ENCODE measurements around the gene SPO11.

Gene SPO11, protein sequence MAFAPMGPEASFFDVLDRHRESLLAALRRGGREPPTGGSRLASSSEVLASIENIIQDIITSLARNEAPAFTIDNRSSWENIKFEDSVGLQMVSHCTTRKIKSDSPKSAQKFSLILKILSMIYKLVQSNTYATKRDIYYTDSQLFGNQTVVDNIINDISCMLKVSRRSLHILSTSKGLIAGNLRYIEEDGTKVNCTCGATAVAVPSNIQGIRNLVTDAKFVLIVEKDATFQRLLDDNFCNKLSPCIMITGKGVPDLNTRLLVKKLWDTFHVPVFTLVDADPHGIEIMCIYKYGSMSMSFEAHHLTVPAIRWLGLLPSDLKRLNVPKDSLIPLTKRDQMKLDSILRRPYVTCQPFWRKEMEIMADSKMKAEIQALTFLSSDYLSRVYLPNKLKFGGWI

DNA sequence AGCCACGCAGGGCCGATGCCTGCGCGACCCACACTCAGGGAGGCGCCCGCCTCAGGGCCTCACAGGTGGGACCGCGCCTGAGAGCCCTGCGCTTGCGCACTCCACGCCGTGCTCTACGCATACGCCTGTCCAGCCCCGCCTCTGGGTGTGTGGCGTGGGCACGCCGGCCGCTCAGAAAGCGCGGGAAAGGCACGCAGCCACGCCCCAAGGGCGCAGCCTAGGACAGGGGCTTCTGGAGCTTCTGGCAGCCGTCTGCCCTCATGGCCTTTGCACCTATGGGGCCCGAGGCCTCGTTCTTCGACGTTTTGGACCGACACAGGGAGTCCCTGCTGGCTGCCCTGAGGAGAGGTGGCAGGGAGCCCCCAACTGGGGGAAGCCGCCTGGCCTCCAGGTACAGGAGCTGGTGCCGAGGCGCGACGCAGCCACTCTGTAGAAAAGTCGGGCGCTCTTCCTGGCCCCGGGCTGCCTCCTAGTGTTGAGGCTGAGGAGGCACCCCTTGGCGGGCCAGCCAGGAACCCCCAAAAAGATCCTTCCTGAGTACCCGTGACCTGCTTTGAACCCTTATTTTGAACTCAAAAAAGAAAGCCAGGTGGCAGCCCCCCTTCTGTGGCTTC, at the start of gene SPO11:
Gene SPO11, plus strand, starts transcription at position 196 of the 614 bp plus-strand sequence. Its CDS starts 65 bp downstream, at position 261.
- no peak within 1 kb of the TSS for H3K9ac ChIP-seq (ENCODE audit: low read depth, low read length)
- no peaks in the 10 kb centered on the region for H3K36me3 ChIP-seq (ENCODE audit: insufficient read depth, low read depth, low read length)
- H3K27ac ChIP-seq (ENCODE audit: low read length), result no peak within 1 kb of the TSS
- H3K4me1 ChIP-seq (ENCODE audit: insufficient read depth, low read length), result peaks cover 12% of the 10 kb centered on the region
- H3K4me3 ChIP-seq (ENCODE audit: low read length), result no peak within 1 kb of the TSS
- no peaks in the 10 kb centered on the region for H3K9me3 ChIP-seq (ENCODE audit: insufficient read depth, low read depth, low read length)
- H3K27me3 ChIP-seq (ENCODE audit: insufficient read depth, low read length), result peaks cover 7% of the 10 kb centered on the region

- Histone ChIP-seq H3K27ac (ENCODE audit: low read length) (no peak overlapping the region), H3K4me3 (ENCODE audit: low read length) (no peak overlapping the region), H3K9me3 (ENCODE audit: insufficient read depth, low read depth, low read length) (no peaks in the 10 kb centered on the region), H3K27me3 (ENCODE audit: insufficient read depth, low read length) (peaks cover 12% of the 10 kb centered on the region; the same call in 1 of the 2 replicates), H3K36me3 (ENCODE audit: insufficient read depth, low read depth, low read length) (no peaks in the 10 kb centered on the region), H3K9ac (ENCODE audit: low read depth, low read length) (no peak overlapping the region), H3K4me1 (ENCODE audit: insufficient read depth, low read length) (peaks cover 5% of the 10 kb centered on the region)
These were observed 49.4 kb upstream of the SPO11 start for GRCh38 chr20:57280221-57280620.

- Histone ChIP-seq H3K36me3 (ENCODE audit: insufficient read depth, low read depth, low read length) (no peaks in the 10 kb centered on the region), H3K4me1 (ENCODE audit: insufficient read depth, low read length) (peaks cover 5% of the 10 kb centered on the region; the same call in 1 of the 2 replicates), H3K27me3 (ENCODE audit: insufficient read depth, low read length) (peaks cover 12% of the 10 kb centered on the region; the same call in 1 of the 2 replicates), H3K9me3 (ENCODE audit: insufficient read depth, low read depth, low read length) (no peaks in the 10 kb centered on the region), H3K9ac (ENCODE audit: low read depth, low read length) (no peak overlapping the region), H3K4me3 (ENCODE audit: low read length) (no peak overlapping the region), H3K27ac (ENCODE audit: low read length) (no peak overlapping the region)
These were observed 47.7 kb upstream of the SPO11 start for GRCh38 chr20:57281900-57282299.

GRCh38 chr20:57282670-57283361, 46.8 kb upstream of the SPO11 start:
- no peak overlapping the region for H3K27ac ChIP-seq (ENCODE audit: low read length)
- peaks cover 12% of the 10 kb centered on the region; the same call in 1 of the 2 replicates for H3K4me1 ChIP-seq (ENCODE audit: insufficient read depth, low read length)
- H3K9me3 ChIP-seq (ENCODE audit: insufficient read depth, low read depth, low read length), result no peaks in the 10 kb centered on the region
- H3K9ac ChIP-seq (ENCODE audit: low read depth, low read length), result peak overlapping the region; percentile 25; the same call in 1 of the 2 replicates
- H3K27me3 ChIP-seq (ENCODE audit: insufficient read depth, low read length), result peaks cover 9% of the 10 kb centered on the region; the same call in 1 of the 2 replicates
- no peaks in the 10 kb centered on the region for H3K36me3 ChIP-seq (ENCODE audit: insufficient read depth, low read depth, low read length)
- no peak overlapping the region for H3K4me3 ChIP-seq (ENCODE audit: low read length)

- H3K27me3 ChIP-seq (ENCODE audit: insufficient read depth, low read length), result peaks cover 8% of the 10 kb centered on the region; the same call in 1 of the 2 replicates
- H3K4me3 ChIP-seq (ENCODE audit: low read length), result no peak overlapping the region
- peaks cover 15% of the 10 kb centered on the region; the same call in 1 of the 2 replicates for H3K4me1 ChIP-seq (ENCODE audit: insufficient read depth, low read length)
- H3K27ac ChIP-seq (ENCODE audit: low read length), result no peak overlapping the region
- H3K36me3 ChIP-seq (ENCODE audit: insufficient read depth, low read depth, low read length), result no peaks in the 10 kb centered on the region
- H3K9me3 ChIP-seq (ENCODE audit: insufficient read depth, low read depth, low read length), result no peaks in the 10 kb centered on the region
- H3K9ac ChIP-seq (ENCODE audit: low read depth, low read length), result no peak overlapping the region
These were observed 45.7 kb upstream of the SPO11 start for GRCh38 chr20:57283860-57284259.

GRCh38 chr20:57287007-57287880, 42.4 kb upstream of the SPO11 start:
- Histone ChIP-seq H3K36me3 (ENCODE audit: insufficient read depth, low read depth, low read length) (no peaks in the 10 kb centered on the region), H3K9me3 (ENCODE audit: insufficient read depth, low read depth, low read length) (no peaks in the 10 kb centered on the region), H3K4me3 (ENCODE audit: low read length) (no peak overlapping the region), H3K27me3 (ENCODE audit: insufficient read depth, low read length) (peaks cover 8% of the 10 kb centered on the region; the same call in 1 of the 2 replicates), H3K4me1 (ENCODE audit: insufficient read depth, low read length) (peaks cover 22% of the 10 kb centered on the region; the same call in 1 of the 2 replicates), H3K9ac (ENCODE audit: low read depth, low read length) (0 out of 2 replicates have a peak overlapping the region, but pooled peaks have one; percentile 7), H3K27ac (ENCODE audit: low read length) (no peak overlapping the region)

GRCh38 chr20:57287901-57288300, 41.7 kb upstream of the SPO11 start:
- Histone ChIP-seq H3K27me3 (ENCODE audit: insufficient read depth, low read length) (peaks cover 5% of the 10 kb centered on the region; the same call in 1 of the 2 replicates), H3K36me3 (ENCODE audit: insufficient read depth, low read depth, low read length) (no peaks in the 10 kb centered on the region), H3K4me1 (ENCODE audit: insufficient read depth, low read length) (peaks cover 19% of the 10 kb centered on the region; the same call in 1 of the 2 replicates), H3K9me3 (ENCODE audit: insufficient read depth, low read depth, low read length) (no peaks in the 10 kb centered on the region), H3K9ac (ENCODE audit: low read depth, low read length) (no peak overlapping the region), H3K27ac (ENCODE audit: low read length) (no peak overlapping the region), H3K4me3 (ENCODE audit: low read length) (no peak overlapping the region)

DNA sequence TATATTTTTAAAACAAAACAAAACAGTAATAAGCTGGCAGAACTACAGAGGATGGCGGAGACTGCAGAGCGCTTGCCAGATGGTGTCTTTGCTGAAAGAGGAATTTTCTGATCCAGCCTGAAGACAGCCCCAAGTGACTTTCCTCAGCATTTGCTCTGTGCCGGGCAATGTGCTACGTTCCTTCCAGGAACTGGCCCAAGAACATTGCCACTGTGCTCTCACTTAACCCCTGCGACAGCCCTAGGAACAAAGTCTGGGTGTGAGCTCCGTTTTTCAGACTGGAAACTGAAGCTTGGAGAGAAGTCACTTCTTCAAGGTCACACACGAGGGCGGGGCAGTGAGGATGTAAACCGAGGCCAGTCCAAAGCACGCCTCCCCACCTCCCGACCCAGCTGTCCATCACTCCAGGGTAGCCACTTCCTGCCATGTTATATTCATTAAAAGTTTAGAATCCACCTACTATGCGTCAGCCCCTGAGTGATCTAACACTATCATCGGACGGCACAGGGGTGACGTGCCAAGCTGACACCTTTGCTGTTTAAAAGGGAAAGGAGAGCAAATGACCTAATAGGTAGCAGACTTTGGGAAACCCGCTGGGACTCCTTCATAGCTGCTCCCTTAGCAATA, 40.8 kb upstream of the SPO11 start:
- H3K4me3 ChIP-seq (ENCODE audit: low read length), result no peak overlapping the region
- no peaks in the 10 kb centered on the region for H3K9me3 ChIP-seq (ENCODE audit: insufficient read depth, low read depth, low read length)
- peaks cover 16% of the 10 kb centered on the region; the same call in 1 of the 2 replicates for H3K4me1 ChIP-seq (ENCODE audit: insufficient read depth, low read length)
- H3K9ac ChIP-seq (ENCODE audit: low read depth, low read length), result no peak overlapping the region
- H3K36me3 ChIP-seq (ENCODE audit: insufficient read depth, low read depth, low read length), result no peaks in the 10 kb centered on the region
- no peak overlapping the region for H3K27ac ChIP-seq (ENCODE audit: low read length)
- no peaks in the 10 kb centered on the region for H3K27me3 ChIP-seq (ENCODE audit: insufficient read depth, low read length)

- Histone ChIP-seq H3K27me3 (ENCODE audit: insufficient read depth, low read length) (no peaks in the 10 kb centered on the region), H3K9me3 (ENCODE audit: insufficient read depth, low read depth, low read length) (no peaks in the 10 kb centered on the region), H3K4me1 (ENCODE audit: insufficient read depth, low read length) (peaks cover 16% of the 10 kb centered on the region; the same call in 1 of the 2 replicates), H3K36me3 (ENCODE audit: insufficient read depth, low read depth, low read length) (no peaks in the 10 kb centered on the region), H3K9ac (ENCODE audit: low read depth, low read length) (no peak overlapping the region), H3K27ac (ENCODE audit: low read length) (no peak overlapping the region), H3K4me3 (ENCODE audit: low read length) (no peak overlapping the region)
These were observed 40.0 kb upstream of the SPO11 start for GRCh38 chr20:57289391-57290177.

DNA sequence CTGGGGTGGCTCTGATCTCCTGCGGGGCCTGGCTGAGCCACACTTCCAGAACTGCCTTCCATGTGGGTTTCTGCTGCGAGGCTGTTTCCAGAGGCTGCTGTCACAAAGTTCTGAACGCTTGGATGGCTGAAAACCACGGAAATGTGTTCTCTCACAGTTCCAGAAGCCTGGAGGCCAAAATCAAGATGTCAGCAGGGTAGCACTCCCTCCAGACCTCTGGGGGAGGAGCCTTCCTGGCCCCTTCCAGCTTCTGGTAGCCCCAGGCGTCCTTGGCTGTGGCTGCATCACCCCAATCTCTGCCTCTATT, 39.5 kb upstream of the SPO11 start:
- no peaks in the 10 kb centered on the region for H3K9me3 ChIP-seq (ENCODE audit: insufficient read depth, low read depth, low read length)
- no peaks in the 10 kb centered on the region for H3K36me3 ChIP-seq (ENCODE audit: insufficient read depth, low read depth, low read length)
- H3K27ac ChIP-seq (ENCODE audit: low read length), result no peak overlapping the region
- no peak overlapping the region for H3K9ac ChIP-seq (ENCODE audit: low read depth, low read length)
- H3K4me3 ChIP-seq (ENCODE audit: low read length), result no peak overlapping the region
- no peaks in the 10 kb centered on the region for H3K27me3 ChIP-seq (ENCODE audit: insufficient read depth, low read length)
- peaks cover 16% of the 10 kb centered on the region; the same call in 1 of the 2 replicates for H3K4me1 ChIP-seq (ENCODE audit: insufficient read depth, low read length)

Measured in iPS-20b (cell line).